ENCODE measurements around the gene PLXDC1. TPM values are rescaled to one million over a fixed set of nuclear protein-coding genes. Genes with fewer than 3 reads are reported as not detected.
A peak's percentile ranks its signal among the peaks of the same experiment; 100 is the strongest.

Gene PLXDC1
- total and polyA plus RNA-seq, 10 donors = 2.9 to 11.2 (median 4.5) TPM

GRCh38 chr17:39018267-39019134, 132.9 kb downstream of the PLXDC1 start:
- 67 to 74% (median 71%) methylated on average over 11 of the region's 11 CpGs for WGBS, 5 donors
- Histone ChIP-seq H3K4me1 (peaks cover 0 to 49% (median 26%) of the 10 kb centered on the region in 6 donors), H3K27ac (peak overlapping the region in 5 of 8 donors; percentile 10 to 64 (median 54)), H3K4me3 (no peak overlapping the region), H3K36me3 (no peaks in the 10 kb centered on the region), H3K27me3 (replicated peaks in 1 of 7) (no peaks in the 10 kb centered on the region), H3K9me3 (no peaks in the 10 kb centered on the region)
- TF ChIP-seq POLR2A (IDR thresholded peaks at IDR 0.05) (no peak), CTCF (IDR thresholded peaks at IDR 0.05 in 8 of 11, conservative IDR thresholded peaks at IDR 0.05 in 3 of 11) (no peak), POLR2AphosphoS5 (IDR thresholded peaks at IDR 0.05) (no peak)
- no peak for DNase-seq
- intact Hi-C loops (cut with DNase I; ENCODE audit: low total_unique reads) = no loop called here

GRCh38 chr17:39016193-39017153, 135.0 kb downstream of the PLXDC1 start:
- peak overlapping the region in 4 of 8 donors; percentile 54 to 76 (median 70) for H3K27ac ChIP-seq

GRCh38 chr17:39015546-39015935, 135.9 kb downstream of the PLXDC1 start:
- peaks cover 0 to 49% (median 26%) of the 10 kb centered on the region in 6 donors for H3K4me1 ChIP-seq
- H3K27me3 ChIP-seq (replicated peaks in 1 of 7) = no peaks in the 10 kb centered on the region
- H3K4me3 ChIP-seq = no peak overlapping the region
- no peak for DNase-seq
- peak overlapping the region in 5 of 8 donors; percentile 32 to 76 (median 69) for H3K27ac ChIP-seq
- WGBS, 5 donors = 81 to 88% (median 87%) methylated on average over 11 of the region's 11 CpGs
- H3K36me3 ChIP-seq = no peaks in the 10 kb centered on the region
- TF ChIP-seq POLR2A (IDR thresholded peaks at IDR 0.05) (no peak), CTCF (IDR thresholded peaks at IDR 0.05 in 8 of 11, conservative IDR thresholded peaks at IDR 0.05 in 3 of 11) (no peak), POLR2AphosphoS5 (IDR thresholded peaks at IDR 0.05) (no peak)
- intact Hi-C loops (cut with DNase I; ENCODE audit: low total_unique reads) = no loop called here
- no peaks in the 10 kb centered on the region for H3K9me3 ChIP-seq

More at GRCh38 chr17:39016193-39017153, 135.0 kb downstream of the PLXDC1 start:
- WGBS, 5 donors = 56 to 73% (median 62%) methylated on average over 9 of the region's 9 CpGs
- TF ChIP-seq POLR2AphosphoS5 (IDR thresholded peaks at IDR 0.05) (peak in 1 of 3 donors; percentile 8), CTCF (IDR thresholded peaks at IDR 0.05 in 8 of 11, conservative IDR thresholded peaks at IDR 0.05 in 3 of 11) (no peak)
- intact Hi-C loops (cut with DNase I; ENCODE audit: low total_unique reads) = no loop called here
- Histone ChIP-seq H3K9me3 (no peaks in the 10 kb centered on the region), H3K36me3 (no peaks in the 10 kb centered on the region), H3K27me3 (replicated peaks in 1 of 7) (no peaks in the 10 kb centered on the region), H3K4me3 (no peak overlapping the region), H3K4me1 (peaks cover 0 to 49% (median 26%) of the 10 kb centered on the region in 6 donors)
- DNase-seq = no peak
